Effector CD8-positive, alpha-beta T cell (primary cell): ENCODE results near the gene DENND11.
"Not testable (repeated sequence)": the region's sequence is repeated elsewhere in the genome, so short reads cannot be mapped to it uniquely, and the experiment has no call there.

ENCODE experiments used
- DNase-seq: peaks from one replicate; lab custom pipeline; 2025; lab: John Stamatoyannopoulos, UW

The DENND11 gene

GRCh38 chr7:141706239-141707064, 4.5 kb upstream of the DENND11 start:
- DNase-seq, result no peak

- no peak for DNase-seq
Measured at GRCh38 chr7:141704741-141705140, 2.8 kb upstream of the DENND11 start.

- no peak for DNase-seq
Measured at GRCh38 chr7:141704112-141704511, 2.1 kb upstream of the DENND11 start.

- no peak for DNase-seq
Measured at GRCh38 chr7:141702892-141703291, 926 bp upstream of the DENND11 start.

GRCh38 chr7:141701489-141702046, 398 bp downstream of the DENND11 start:
- peak; percentile 61 for DNase-seq

GRCh38 chr7:141700848-141701371, 1.1 kb downstream of the DENND11 start:
- peak; percentile 5 for DNase-seq

- DNase-seq, result no peak
Measured at GRCh38 chr7:141700296-141700847, 1.6 kb downstream of the DENND11 start.

GRCh38 chr7:141699860-141700259, 2.1 kb downstream of the DENND11 start:
- DNase-seq, result no peak

GRCh38 chr7:141698247-141699015, 3.5 kb downstream of the DENND11 start:
- DNase-seq, result no peak

GRCh38 chr7:141697211-141697871, 4.6 kb downstream of the DENND11 start:
- no peak for DNase-seq

GRCh38 chr7:141696348-141696747, 5.6 kb downstream of the DENND11 start:
- DNase-seq, result no peak

- no peak for DNase-seq
Measured at GRCh38 chr7:141695803-141696289, 6.1 kb downstream of the DENND11 start.

GRCh38 chr7:141693082-141693481, 8.9 kb downstream of the DENND11 start:
- DNase-seq, result no peak

GRCh38 chr7:141691961-141692360, 10.0 kb downstream of the DENND11 start:
- DNase-seq, result no peak

GRCh38 chr7:141691540-141691939, 10.4 kb downstream of the DENND11 start:
- no peak for DNase-seq

GRCh38 chr7:141689072-141689825, 12.7 kb downstream of the DENND11 start:
- not testable (repeated sequence) for DNase-seq

GRCh38 chr7:141688043-141688442, 13.9 kb downstream of the DENND11 start:
- DNase-seq, result no peak

- no peak for DNase-seq
Measured at GRCh38 chr7:141686670-141687069, 15.3 kb downstream of the DENND11 start.

GRCh38 chr7:141686074-141686473, 15.9 kb downstream of the DENND11 start:
- no peak for DNase-seq

- no peak for DNase-seq
Measured at GRCh38 chr7:141685285-141686023, 16.5 kb downstream of the DENND11 start.
